Trophoblast cell (in vitro differentiated cells and primary cell): ENCODE measurements around the gene SLAIN2.

ENCODE experiments used
- DNase-seq, 2 donors: peaks; one replicate each; pipeline ENCODE4 v3.0.0-alpha.2; 2016
- H2AFZ ChIP-seq: 2 replicates; pipeline ENCODE4 v1.6.1; 2013; ENCODE audit warnings: low read length, moderate library complexity, mild to moderate bottlenecking; ENCODE audit not compliant: insufficient read depth, poor library complexity
- H2AK5ac ChIP-seq: 2 replicates; pipeline ENCODE4 v1.6.1; 2013; ENCODE audit warnings: mild to moderate bottlenecking, low read length
- H2BK120ac ChIP-seq: 2 replicates; pipeline ENCODE4 v1.6.1; 2013; ENCODE audit warnings: low read length, mild to moderate bottlenecking, moderate library complexity; ENCODE audit not compliant: insufficient read depth, poor library complexity
- H2BK12ac ChIP-seq: 2 replicates; pipeline ENCODE4 v1.6.1; 2013; ENCODE audit warnings: mild to moderate bottlenecking, low read length, moderate library complexity
- H2BK5ac ChIP-seq: 2 replicates; pipeline ENCODE4 v1.6.1; 2013; ENCODE audit warnings: low read length, low read depth, moderate library complexity, mild to moderate bottlenecking; ENCODE audit not compliant: poor library complexity
- H3K14ac ChIP-seq: 2 replicates; pipeline ENCODE4 v1.6.1; 2013; ENCODE audit warnings: mild to moderate bottlenecking, low read length
- H3K18ac ChIP-seq: 2 replicates; pipeline ENCODE4 v1.6.1; 2013; ENCODE audit warnings: mild to moderate bottlenecking, low read length
- H3K23ac ChIP-seq: 2 replicates; pipeline ENCODE4 v1.6.1; 2013; ENCODE audit warnings: low read length
- H3K27ac ChIP-seq: 2 replicates; pipeline ENCODE4 v1.5.1; 2013; ENCODE audit warnings: low read depth, mild to moderate bottlenecking, inconsistent platforms, low read length, moderate library complexity
- H3K27me3 ChIP-seq: 2 replicates; pipeline ENCODE4 v1.6.1; 2013; ENCODE audit warnings: inconsistent platforms, mild to moderate bottlenecking, low read length, moderate library complexity; ENCODE audit not compliant: insufficient read depth
- H3K36me3 ChIP-seq, 2 experiments: 1 replicate in 1 of 2; 2 replicates in 1 of 2; pipeline ENCODE4 v1.6.1; 2013; ENCODE audit warnings: low read length in 2 of 2, mild to moderate bottlenecking in 2 of 2, moderate library complexity in 1 of 2; ENCODE audit not compliant: insufficient read depth in 2 of 2, control insufficient read depth in 1 of 2
- H3K4ac ChIP-seq: 2 replicates; pipeline ENCODE4 v1.6.1; 2013; ENCODE audit warnings: low read depth, mild to moderate bottlenecking, low read length, moderate library complexity
- H3K4me1 ChIP-seq, 2 experiments: 1 replicate in 1 of 2; 2 replicates in 1 of 2; pipeline ENCODE4 v1.6.1; 2013; ENCODE audit warnings: low read length in 2 of 2, mild to moderate bottlenecking in 2 of 2, moderate library complexity in 1 of 2; ENCODE audit not compliant: insufficient read depth in 2 of 2, control insufficient read depth in 1 of 2
- H3K4me2 ChIP-seq: 2 replicates; pipeline ENCODE4 v1.6.1; 2013; ENCODE audit warnings: inconsistent platforms, mild to moderate bottlenecking, low read length, moderate library complexity
- H3K4me3 ChIP-seq: 2 replicates; pipeline ENCODE4 v1.5.1; 2013; ENCODE audit warnings: mild to moderate bottlenecking, low read depth, low read length, inconsistent platforms
- H3K79me1 ChIP-seq: one replicate; pipeline ENCODE4 v1.6.1; 2013; ENCODE audit warnings: low read length
- H3K79me2 ChIP-seq: 2 replicates; pipeline ENCODE4 v1.6.1; 2013; ENCODE audit warnings: low read length, mild to moderate bottlenecking; ENCODE audit not compliant: control insufficient read depth, insufficient read depth, poor library complexity
- H3K9ac ChIP-seq: 2 replicates; pipeline ENCODE4 v1.6.1; 2013; ENCODE audit warnings: mild to moderate bottlenecking, low read length
- H3K9me3 ChIP-seq: 2 replicates; pipeline ENCODE4 v1.6.1; 2013; ENCODE audit warnings: low read depth, mild to moderate bottlenecking, control low read depth, inconsistent platforms, low read length; ENCODE audit not compliant: insufficient read depth
- H4K12ac ChIP-seq: 2 replicates; pipeline ENCODE4 v1.6.1; 2013; ENCODE audit warnings: low read depth, mild to moderate bottlenecking, low read length, moderate library complexity
- H4K8ac ChIP-seq: 2 replicates; pipeline ENCODE4 v1.6.1; 2013; ENCODE audit warnings: low read depth, mild to moderate bottlenecking, low read length, moderate library complexity
- H4K91ac ChIP-seq: one replicate; pipeline ENCODE4 v1.6.1; 2013; ENCODE audit warnings: low read depth, mild to moderate bottlenecking, low read length, moderate library complexity
- WGBS: extraction: QIAGEN DNeasy Blood & Tissue Kit; methylation state at CpG from one replicate; pipeline ENCODE4 v1.1.7; 2013; ENCODE audit warnings: missing lambda C conversion rate; ENCODE audit not compliant: insufficient read length, insufficient coverage; ENCODE audit errors: extremely low coverage; 5-methylcytosine and 5-hydroxymethylcytosine counted together

SLAIN2 gene

GRCh38 chr4:48333587-48333986 is 7.7 kb upstream of the SLAIN2 start:
- Histone ChIP-seq H2BK5ac (no peak overlapping the region), H4K91ac (no peak overlapping the region), H3K4ac (no peak overlapping the region), H3K4me1 (peaks cover 0 to 5% of the 10 kb centered on the region in 2 experiments), H2BK12ac (no peak overlapping the region), H2AFZ (no peak overlapping the region), H3K27me3 (no peaks in the 10 kb centered on the region), H2AK5ac (no peak overlapping the region), H4K12ac (no peak overlapping the region), H3K36me3 (no peaks in the 10 kb centered on the region), H3K18ac (no peak overlapping the region), H3K27ac (no peak overlapping the region), H4K8ac (no peak overlapping the region), H3K79me1 (peaks cover 3% of the 10 kb centered on the region), H3K23ac (no peak overlapping the region), H3K9ac (no peak overlapping the region), H3K9me3 (no peaks in the 10 kb centered on the region), H3K79me2 (no peaks in the 10 kb centered on the region), H3K4me3 (no peak overlapping the region), H3K4me2 (no peak overlapping the region), H2BK120ac (no peak overlapping the region), H3K14ac (no peak overlapping the region)
- no CpG with 5 or more reads among the region's 3 CpGs for WGBS
- DNase-seq, result no peak

- H3K79me1 ChIP-seq, result peaks cover 3% of the 10 kb centered on the region
- H3K23ac ChIP-seq, result no peak overlapping the region
- peaks cover 0 to 5% of the 10 kb centered on the region in 2 experiments for H3K4me1 ChIP-seq
- H4K91ac ChIP-seq, result no peak overlapping the region
- H2AFZ ChIP-seq, result no peak overlapping the region
- no peak overlapping the region for H4K12ac ChIP-seq
- H3K4me3 ChIP-seq, result no peak overlapping the region
- H3K27me3 ChIP-seq, result no peaks in the 10 kb centered on the region
- H2AK5ac ChIP-seq, result no peak overlapping the region
- no CpG with 5 or more reads among the region's 4 CpGs for WGBS
- no peak overlapping the region for H2BK5ac ChIP-seq
- H4K8ac ChIP-seq, result no peak overlapping the region
- H3K4ac ChIP-seq, result no peak overlapping the region
- no peaks in the 10 kb centered on the region for H3K9me3 ChIP-seq
- H3K4me2 ChIP-seq, result no peak overlapping the region
- no peak overlapping the region for H2BK120ac ChIP-seq
- DNase-seq, result peak; percentile 75 to 89
- H3K14ac ChIP-seq, result no peak overlapping the region
- no peak overlapping the region for H2BK12ac ChIP-seq
- H3K9ac ChIP-seq, result no peak overlapping the region
- no peak overlapping the region for H3K27ac ChIP-seq
- H3K18ac ChIP-seq, result no peak overlapping the region
- no peaks in the 10 kb centered on the region for H3K79me2 ChIP-seq
- H3K36me3 ChIP-seq, result no peaks in the 10 kb centered on the region
Measured at GRCh38 chr4:48334236-48334635, 7.1 kb upstream of the SLAIN2 start.

GRCh38 chr4:48334900-48335384 is 6.4 kb upstream of the SLAIN2 start:
- Histone ChIP-seq H3K27ac (no peak overlapping the region), H2BK120ac (no peak overlapping the region), H3K4me2 (no peak overlapping the region), H2BK5ac (no peak overlapping the region), H3K4ac (no peak overlapping the region), H3K27me3 (no peaks in the 10 kb centered on the region), H3K23ac (no peak overlapping the region), H3K4me3 (no peak overlapping the region), H2AFZ (no peak overlapping the region), H3K4me1 (peaks cover 0 to 5% of the 10 kb centered on the region in 2 experiments), H3K14ac (no peak overlapping the region), H2AK5ac (no peak overlapping the region), H4K91ac (no peak overlapping the region), H4K8ac (no peak overlapping the region), H3K9me3 (no peaks in the 10 kb centered on the region), H4K12ac (no peak overlapping the region), H2BK12ac (no peak overlapping the region), H3K79me1 (peaks cover 3% of the 10 kb centered on the region), H3K18ac (no peak overlapping the region), H3K36me3 (no peaks in the 10 kb centered on the region), H3K9ac (no peak overlapping the region), H3K79me2 (no peaks in the 10 kb centered on the region)
- no CpG with 5 or more reads among the region's 5 CpGs for WGBS
- DNase-seq, result peak in 1 of 2 donors; percentile 43

DNA sequence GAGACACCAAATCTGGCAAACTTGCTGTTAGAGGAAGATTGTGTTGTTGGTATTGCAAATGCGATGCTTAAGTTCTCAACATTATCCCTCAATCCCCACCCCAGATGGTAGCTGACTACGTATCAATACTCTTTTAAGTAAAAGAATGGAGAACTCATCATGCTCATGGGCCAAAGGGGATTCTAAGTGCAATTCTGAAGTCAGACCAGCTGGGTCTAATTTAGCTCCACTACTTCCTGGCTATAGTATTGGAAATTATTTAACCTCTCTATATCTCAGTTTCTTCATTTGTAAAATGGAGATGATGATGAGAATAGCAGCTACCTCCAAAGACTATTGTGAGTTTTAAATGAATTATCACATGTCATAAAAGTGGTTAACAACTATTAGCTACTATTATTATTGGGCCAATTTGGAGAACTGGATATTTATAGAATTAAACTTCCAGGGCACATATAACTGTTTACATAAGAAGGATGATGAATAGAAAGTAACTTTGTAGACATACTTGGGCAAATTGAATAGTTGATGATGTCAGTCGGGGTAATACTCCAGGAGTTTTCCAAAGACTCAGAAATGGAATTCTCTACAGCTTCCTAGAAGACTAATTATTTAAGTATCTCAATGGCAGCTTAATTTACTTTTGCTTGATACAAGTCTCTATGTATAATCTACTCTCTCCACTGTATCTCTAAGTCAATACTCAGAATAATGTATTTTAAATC is 5.0 kb upstream of the SLAIN2 start:
- H3K4ac ChIP-seq, result no peak overlapping the region
- H3K4me2 ChIP-seq, result no peak overlapping the region
- H3K27ac ChIP-seq, result no peak overlapping the region
- H3K23ac ChIP-seq, result no peak overlapping the region
- no peak overlapping the region for H2AFZ ChIP-seq
- no peak overlapping the region for H3K4me3 ChIP-seq
- H3K36me3 ChIP-seq, result no peaks in the 10 kb centered on the region
- H2AK5ac ChIP-seq, result no peak overlapping the region
- H3K9me3 ChIP-seq, result no peaks in the 10 kb centered on the region
- no CpG with 5 or more reads among the region's 3 CpGs for WGBS
- H3K79me2 ChIP-seq, result no peaks in the 10 kb centered on the region
- no peak overlapping the region for H2BK12ac ChIP-seq
- no peak overlapping the region for H4K91ac ChIP-seq
- peaks cover 0 to 5% of the 10 kb centered on the region in 2 experiments for H3K4me1 ChIP-seq
- H3K14ac ChIP-seq, result no peak overlapping the region
- no peak overlapping the region for H2BK5ac ChIP-seq
- H4K12ac ChIP-seq, result no peak overlapping the region
- no peak overlapping the region for H4K8ac ChIP-seq
- DNase-seq, result no peak
- no peak overlapping the region for H3K18ac ChIP-seq
- H3K79me1 ChIP-seq, result peaks cover 8% of the 10 kb centered on the region
- no peak overlapping the region for H2BK120ac ChIP-seq
- no peak overlapping the region for H3K9ac ChIP-seq
- H3K27me3 ChIP-seq, result no peaks in the 10 kb centered on the region
